ENCODE data around the gene TMED1. TPM values are rescaled to one million over a fixed set of nuclear protein-coding genes. Genes with fewer than 3 reads are reported as not detected.
"Not testable (repeated sequence)": the region's sequence is repeated elsewhere in the genome, so short reads cannot be mapped to it uniquely, and the experiment has no call there.

TMED1 gene
- total RNA-seq, 6 donors from 2014 or later = 11.3 to 40.7 (median 25.1) TPM

- Histone ChIP-seq H3K4me1 (peaks cover 9 to 13% (median 12%) of the 10 kb centered on the region in 4 donors), H3K27me3 (no peaks in the 10 kb centered on the region), H3K27ac (peak overlapping the region; percentile 53 to 74 (median 63)), H3K36me3 (no peaks in the 10 kb centered on the region), H3K9me3 (no peaks in the 10 kb centered on the region), H3K4me3 (peak overlapping the region in 2 of 4 donors; percentile 19 to 29)
- ATAC-seq (ENCODE audit: low FRiP score in 2 of 2) (peak in 1 of 2 donors; percentile 12), DNase-seq (no peak)
- 75 to 76% methylated on average over 6 of the region's 6 CpGs for WGBS, 2 donors
- TF ChIP-seq POLR2A (IDR thresholded peaks at IDR 0.05) = no peak
- TF ChIP-seq, protein P1, sequence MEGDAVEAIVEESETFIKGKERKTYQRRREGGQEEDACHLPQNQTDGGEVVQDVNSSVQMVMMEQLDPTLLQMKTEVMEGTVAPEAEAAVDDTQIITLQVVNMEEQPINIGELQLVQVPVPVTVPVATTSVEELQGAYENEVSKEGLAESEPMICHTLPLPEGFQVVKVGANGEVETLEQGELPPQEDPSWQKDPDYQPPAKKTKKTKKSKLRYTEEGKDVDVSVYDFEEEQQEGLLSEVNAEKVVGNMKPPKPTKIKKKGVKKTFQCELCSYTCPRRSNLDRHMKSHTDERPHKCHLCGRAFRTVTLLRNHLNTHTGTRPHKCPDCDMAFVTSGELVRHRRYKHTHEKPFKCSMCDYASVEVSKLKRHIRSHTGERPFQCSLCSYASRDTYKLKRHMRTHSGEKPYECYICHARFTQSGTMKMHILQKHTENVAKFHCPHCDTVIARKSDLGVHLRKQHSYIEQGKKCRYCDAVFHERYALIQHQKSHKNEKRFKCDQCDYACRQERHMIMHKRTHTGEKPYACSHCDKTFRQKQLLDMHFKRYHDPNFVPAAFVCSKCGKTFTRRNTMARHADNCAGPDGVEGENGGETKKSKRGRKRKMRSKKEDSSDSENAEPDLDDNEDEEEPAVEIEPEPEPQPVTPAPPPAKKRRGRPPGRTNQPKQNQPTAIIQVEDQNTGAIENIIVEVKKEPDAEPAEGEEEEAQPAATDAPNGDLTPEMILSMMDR (IDR thresholded peaks at IDR 0.05) = no peak
- TF ChIP-seq POLR2AphosphoS5 (IDR thresholded peaks at IDR 0.05) = no peak
- no peak for TF ChIP-seq EP300 (IDR thresholded peaks at IDR 0.05)
These were observed 26.6 kb upstream of the TMED1 start for GRCh38 chr19:10862561-10863106.

DNA sequence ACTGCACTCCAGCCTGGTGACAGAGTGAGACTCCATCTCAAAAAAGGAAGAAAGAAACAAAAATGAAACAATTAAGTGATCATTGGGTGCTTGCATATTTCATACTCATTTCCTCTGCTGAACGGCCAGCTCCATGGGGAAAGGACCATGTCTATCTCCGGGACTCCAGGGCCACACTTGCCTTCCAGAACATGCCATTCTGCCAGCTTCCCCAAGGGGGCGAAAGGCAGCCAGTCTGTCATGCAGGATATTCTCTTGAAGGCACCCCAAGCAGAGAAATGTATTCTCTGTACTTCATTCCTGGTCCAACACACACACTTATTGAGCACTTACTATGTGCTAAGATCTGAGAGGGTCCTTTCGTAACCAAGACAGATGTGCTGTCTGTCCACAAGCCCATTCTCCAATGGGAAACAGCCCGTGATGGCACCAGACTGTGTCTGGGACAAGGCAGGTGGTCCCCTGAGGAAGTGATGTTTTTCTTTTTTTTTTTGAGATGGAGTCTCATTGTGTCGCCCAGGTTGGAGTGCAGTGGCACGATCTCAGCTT, 25.2 kb upstream of the TMED1 start:
- ATAC-seq (ENCODE audit: low FRiP score in 2 of 2) = peak in 1 of 2 donors; percentile 53
- H3K36me3 ChIP-seq = no peaks in the 10 kb centered on the region
- 64 to 67% methylated on average over 7 of the region's 7 CpGs for WGBS, 2 donors
- H3K4me3 ChIP-seq = no peak overlapping the region
- no peaks in the 10 kb centered on the region for H3K9me3 ChIP-seq
- DNase-seq = peak in 1 of 2 donors; percentile 56
- H3K27ac ChIP-seq = no peak overlapping the region
- H3K27me3 ChIP-seq = no peaks in the 10 kb centered on the region
- H3K4me1 ChIP-seq = peaks cover 9 to 13% (median 12%) of the 10 kb centered on the region in 4 donors
- no peak for TF ChIP-seq POLR2A (IDR thresholded peaks at IDR 0.05)
- TF ChIP-seq, protein P1 (IDR thresholded peaks at IDR 0.05) = peak; percentile 33 to 56 (median 38)

DNA sequence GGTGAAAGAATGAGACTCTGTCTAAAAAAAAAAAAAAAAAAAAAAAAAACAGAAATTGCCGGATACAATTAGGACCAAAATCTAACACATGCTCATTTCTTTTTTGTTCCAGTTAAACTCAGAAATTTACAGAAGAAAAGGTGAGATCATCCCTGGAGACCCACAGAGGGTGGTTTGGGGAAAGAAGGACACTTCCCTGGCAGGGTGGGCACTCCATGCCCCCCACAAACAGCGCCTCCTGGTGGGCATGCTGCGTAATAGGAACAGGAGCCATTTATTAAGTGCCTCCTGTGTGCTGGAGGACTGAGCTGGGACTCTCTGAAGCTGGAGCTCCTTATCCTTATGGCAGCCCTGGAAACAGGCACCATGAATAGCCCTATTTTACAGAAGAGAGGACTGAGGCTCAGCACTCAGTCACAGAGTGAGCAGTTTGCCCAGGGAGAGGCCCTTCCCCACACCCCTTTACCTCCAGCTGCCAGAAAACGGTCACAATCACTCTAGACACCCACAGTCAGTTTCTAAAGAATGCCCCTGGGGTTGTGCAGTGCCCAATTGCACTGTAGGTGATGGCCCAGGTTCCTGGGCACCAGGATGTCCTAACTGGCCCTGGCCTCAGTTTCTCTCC, 22.3 kb upstream of the TMED1 start:
- Histone ChIP-seq H3K27me3 (no peaks in the 10 kb centered on the region), H3K27ac (no peak overlapping the region), H3K4me3 (no peak overlapping the region), H3K4me1 (peaks cover 0 to under 1% (median 0%) of the 10 kb centered on the region in 4 donors), H3K36me3 (no peaks in the 10 kb centered on the region), H3K9me3 (no peaks in the 10 kb centered on the region)
- 41 to 53% methylated on average over 4 of the region's 4 CpGs for WGBS, 2 donors
- TF ChIP-seq, protein P1 (IDR thresholded peaks at IDR 0.05) = peak in 5 of 6 experiments; percentile 26 to 43 (median 39)
- TF ChIP-seq EP300 (IDR thresholded peaks at IDR 0.05) (no peak), POLR2AphosphoS5 (IDR thresholded peaks at IDR 0.05) (no peak), POLR2A (IDR thresholded peaks at IDR 0.05) (no peak)
- ATAC-seq (ENCODE audit: low FRiP score in 2 of 2) (peak in 1 of 2 donors; percentile 26), DNase-seq (no peak)

DNA sequence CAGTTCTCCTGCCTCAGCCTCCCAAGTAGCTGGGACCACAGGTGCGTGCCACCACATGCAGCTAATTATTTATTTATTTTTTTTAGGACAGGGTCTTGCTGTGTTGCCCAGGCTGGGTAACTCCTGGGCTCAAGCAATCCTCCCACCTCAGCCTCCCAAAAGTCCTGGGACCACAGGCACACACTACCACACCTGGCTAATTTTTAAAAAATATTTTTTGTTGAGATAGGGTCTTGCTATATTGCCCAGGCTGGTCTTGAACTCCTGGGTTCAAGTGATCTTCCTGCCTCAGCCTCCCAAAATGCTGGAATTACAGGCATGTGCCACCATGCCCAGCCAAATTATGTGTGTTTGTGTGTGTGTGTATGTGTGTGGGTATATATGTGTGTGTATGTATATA, 20.9 kb upstream of the TMED1 start:
- H3K27ac ChIP-seq; H3K4me1 ChIP-seq; DNase-seq; H3K36me3 ChIP-seq; H3K4me3 ChIP-seq; H3K9me3 ChIP-seq; ATAC-seq (ENCODE audit: low FRiP score in 2 of 2); H3K27me3 ChIP-seq: not testable (repeated sequence)
- 100% methylated on average over 1 of the region's 1 CpG for WGBS, 2 donors

GRCh38 chr19:10855879-10856522, 20.0 kb upstream of the TMED1 start:
- DNase-seq (no peak), ATAC-seq (ENCODE audit: low FRiP score in 2 of 2) (peak in 1 of 2 donors; percentile 38)
- TF ChIP-seq, protein P1 (IDR thresholded peaks at IDR 0.05) = peak; percentile 17 to 42 (median 34)
- TF ChIP-seq EP300 (IDR thresholded peaks at IDR 0.05) (no peak), POLR2A (IDR thresholded peaks at IDR 0.05) (no peak), POLR2AphosphoS5 (IDR thresholded peaks at IDR 0.05) (no peak)
- Histone ChIP-seq H3K27ac (no peak overlapping the region), H3K9me3 (no peaks in the 10 kb centered on the region), H3K4me1 (no peaks in the 10 kb centered on the region), H3K4me3 (no peak overlapping the region), H3K27me3 (no peaks in the 10 kb centered on the region), H3K36me3 (no peaks in the 10 kb centered on the region)
- 71 to 85% methylated on average over 5 of the region's 5 CpGs for WGBS, 2 donors

Measured in upper lobe of left lung (tissue), 6 donors.